ENCODE results near the gene CD38. TPM values are rescaled to one million over a fixed set of nuclear protein-coding genes. Genes with fewer than 3 reads are reported as not detected.

The CD38 gene
- total RNA-seq, 2 donors from 2014 or later, result 94.7 to 179 TPM

GRCh38 chr4:15870921-15871664 is 93.0 kb downstream of the CD38 start:
- peak overlapping the region in 1 of 2 donors; percentile 45 for H3K27ac Mint-ChIP-seq
- H3K36me3 Mint-ChIP-seq, result no peaks in the 10 kb centered on the region
- peaks cover 7 to 22% of the 10 kb centered on the region in 2 donors for H3K27me3 Mint-ChIP-seq
- H3K9me3 Mint-ChIP-seq, result no peaks in the 10 kb centered on the region
- ATAC-seq (no peak), DNase-seq (ENCODE audit: low spot score) (no peak)
- peaks cover 0 to 3% of the 10 kb centered on the region in 2 donors for H3K4me1 Mint-ChIP-seq (ENCODE audit: low read depth in 2 of 2)
- H3K4me3 Mint-ChIP-seq, result no peak overlapping the region

DNA sequence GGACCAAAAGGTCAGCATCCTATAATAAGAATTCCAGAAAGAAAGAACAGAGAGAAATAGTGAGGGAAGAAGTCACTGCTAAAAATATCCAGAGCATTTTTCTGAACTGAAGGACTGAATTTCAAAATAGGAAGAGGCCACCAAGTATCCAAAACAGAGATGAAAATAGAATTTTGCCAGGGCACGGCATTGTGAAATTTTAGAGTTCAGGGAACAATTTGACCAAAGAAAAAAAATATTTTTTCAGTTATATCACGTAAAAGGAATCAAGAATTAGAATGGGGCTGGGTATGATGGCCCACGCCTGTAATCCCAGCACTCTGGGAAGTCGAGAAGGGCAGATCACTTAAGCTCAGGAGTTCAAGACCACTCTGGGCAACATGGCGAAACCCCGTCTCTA is 95.0 kb downstream of the CD38 start:
- Mint-ChIP-seq H3K36me3 (no peaks in the 10 kb centered on the region), H3K4me3 (no peak overlapping the region), H3K27ac (no peak overlapping the region), H3K27me3 (peaks cover 7 to 22% of the 10 kb centered on the region in 2 donors), H3K9me3 (peaks cover 2% of the 10 kb centered on the region), H3K4me1 (ENCODE audit: low read depth in 2 of 2) (peaks cover 7 to 19% of the 10 kb centered on the region in 2 donors)
- no peak for DNase-seq (ENCODE audit: low spot score)
- ATAC-seq, result no peak

- H3K27me3 Mint-ChIP-seq, result peaks cover 7 to 22% of the 10 kb centered on the region in 2 donors
- no peak overlapping the region for H3K4me3 Mint-ChIP-seq
- H3K9me3 Mint-ChIP-seq, result peaks cover 4% of the 10 kb centered on the region
- H3K36me3 Mint-ChIP-seq, result no peaks in the 10 kb centered on the region
- no peak for DNase-seq (ENCODE audit: low spot score)
- H3K4me1 Mint-ChIP-seq (ENCODE audit: low read depth in 2 of 2), result peaks cover 7 to 19% of the 10 kb centered on the region in 2 donors
- ATAC-seq, result no peak
- H3K27ac Mint-ChIP-seq, result no peak overlapping the region
Observed at GRCh38 chr4:15874671-15875070, 96.5 kb downstream of the CD38 start.

DNA sequence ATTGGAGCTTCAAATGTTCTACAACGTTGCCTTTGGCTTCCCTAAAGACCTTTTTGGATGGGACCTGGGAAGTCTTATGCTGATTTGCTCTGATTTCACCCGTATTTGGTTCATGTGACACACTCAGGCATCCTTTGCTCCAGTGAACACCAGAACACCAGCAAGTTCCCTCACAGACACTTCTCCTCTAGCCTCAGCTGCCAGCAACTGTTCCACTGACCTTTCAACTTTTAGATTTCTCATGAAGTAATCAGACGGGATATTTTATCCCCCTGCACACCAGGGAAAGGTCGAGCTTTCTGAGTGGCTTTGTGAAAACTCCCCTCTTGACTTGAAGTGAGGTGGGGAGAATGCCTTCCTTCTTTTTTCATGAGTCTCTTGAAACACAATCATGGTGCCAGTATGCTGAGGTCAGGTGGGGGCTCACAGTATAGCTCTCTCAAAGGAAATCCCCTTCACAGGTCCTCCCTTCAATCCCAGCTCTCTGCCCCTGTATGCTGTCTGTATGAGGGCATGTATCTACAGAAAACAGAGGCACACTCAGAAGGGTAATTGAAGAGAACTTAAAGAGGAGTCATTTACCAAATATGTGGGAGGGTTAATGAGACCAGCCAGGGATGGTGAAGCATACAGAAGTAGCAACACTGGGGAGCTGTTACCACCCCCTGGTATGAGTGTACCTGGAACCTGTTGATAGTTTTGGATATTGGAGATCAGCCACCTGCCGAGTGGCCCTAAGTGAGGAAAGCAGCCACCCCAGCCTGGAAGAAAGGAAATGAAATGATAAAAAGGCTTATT is 97.7 kb downstream of the CD38 start:
- DNase-seq (ENCODE audit: low spot score), result no peak
- peaks cover 4% of the 10 kb centered on the region for H3K9me3 Mint-ChIP-seq
- no peak for ATAC-seq
- H3K4me1 Mint-ChIP-seq (ENCODE audit: low read depth in 2 of 2), result peaks cover 7 to 19% of the 10 kb centered on the region in 2 donors
- H3K4me3 Mint-ChIP-seq, result no peak overlapping the region
- no peaks in the 10 kb centered on the region for H3K36me3 Mint-ChIP-seq
- no peak overlapping the region for H3K27ac Mint-ChIP-seq
- H3K27me3 Mint-ChIP-seq, result peaks cover 7 to 16% of the 10 kb centered on the region in 2 donors

- Mint-ChIP-seq H3K36me3 (no peaks in the 10 kb centered on the region), H3K27ac (peak overlapping the region in 1 of 2 donors; percentile 36), H3K9me3 (peaks cover 4% of the 10 kb centered on the region), H3K4me1 (ENCODE audit: low read depth in 2 of 2) (peaks cover 15 to 27% of the 10 kb centered on the region in 2 donors), H3K4me3 (no peak overlapping the region), H3K27me3 (no peaks in the 10 kb centered on the region)
- no peak for DNase-seq (ENCODE audit: low spot score)
- no peak for ATAC-seq
Observed at GRCh38 chr4:15878011-15878410, 99.9 kb downstream of the CD38 start.

DNA sequence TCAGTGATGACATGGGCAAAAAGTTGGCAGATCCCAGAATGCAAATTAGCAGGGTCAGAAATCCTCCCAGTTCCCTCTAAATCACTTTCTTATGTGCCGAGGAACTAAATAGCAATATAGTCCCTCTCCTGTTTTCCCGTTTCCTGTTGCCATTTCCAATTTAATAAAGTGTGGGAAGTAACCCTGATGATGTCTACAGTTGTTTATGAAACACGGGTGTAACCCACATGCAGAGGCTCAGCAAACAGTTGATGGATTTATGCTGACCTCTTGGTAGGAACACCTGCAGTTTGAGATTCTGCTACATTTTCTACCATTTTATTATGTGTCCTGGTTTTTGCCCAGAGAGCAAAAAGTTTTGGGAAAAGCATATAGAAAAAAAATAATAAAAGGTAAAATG is 103.7 kb downstream of the CD38 start:
- no peak for ATAC-seq
- Mint-ChIP-seq H3K4me1 (ENCODE audit: low read depth in 2 of 2) (peaks cover 20 to 28% of the 10 kb centered on the region in 2 donors), H3K9me3 (peaks cover 4% of the 10 kb centered on the region), H3K36me3 (no peaks in the 10 kb centered on the region), H3K4me3 (no peak overlapping the region), H3K27ac (no peak overlapping the region), H3K27me3 (no peaks in the 10 kb centered on the region)
- DNase-seq (ENCODE audit: low spot score), result no peak

DNA sequence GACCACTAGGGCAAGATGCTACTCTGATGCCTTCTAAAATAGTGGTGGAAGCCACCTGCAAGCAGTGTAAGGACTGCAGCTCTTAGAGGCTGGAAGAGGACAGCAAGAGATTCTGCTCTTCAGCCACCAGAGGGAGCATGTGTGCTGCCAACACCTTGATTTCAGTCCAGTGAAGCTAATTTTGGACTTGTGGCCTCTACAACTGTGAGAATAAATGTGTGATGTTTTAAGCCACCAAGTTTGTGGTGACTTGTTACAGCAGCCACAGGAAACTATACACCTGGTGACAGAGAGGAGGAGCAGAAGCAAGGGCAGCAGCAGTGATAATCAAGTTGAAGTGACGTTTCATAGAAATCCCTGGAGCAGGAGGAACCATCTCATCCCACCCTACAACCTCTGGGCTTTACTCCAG is 104.6 kb downstream of the CD38 start:
- Mint-ChIP-seq H3K27ac (peak overlapping the region in 1 of 2 donors; percentile 75), H3K4me3 (peak overlapping the region; percentile 5), H3K27me3 (no peaks in the 10 kb centered on the region), H3K36me3 (no peaks in the 10 kb centered on the region), H3K9me3 (peaks cover 4% of the 10 kb centered on the region), H3K4me1 (ENCODE audit: low read depth in 2 of 2) (peaks cover 18 to 21% of the 10 kb centered on the region in 2 donors)
- DNase-seq (ENCODE audit: low spot score), result peak; percentile 72
- ATAC-seq, result peak; percentile 88 to 89

GRCh38 chr4:15883610-15884243 is 105.6 kb downstream of the CD38 start:
- ATAC-seq (no peak), DNase-seq (ENCODE audit: low spot score) (no peak)
- H3K36me3 Mint-ChIP-seq, result no peaks in the 10 kb centered on the region
- H3K9me3 Mint-ChIP-seq, result no peaks in the 10 kb centered on the region
- no peaks in the 10 kb centered on the region for H3K27me3 Mint-ChIP-seq
- H3K4me1 Mint-ChIP-seq (ENCODE audit: low read depth in 2 of 2), result peaks cover 17 to 18% of the 10 kb centered on the region in 2 donors
- no peak overlapping the region for H3K4me3 Mint-ChIP-seq
- H3K27ac Mint-ChIP-seq, result peak overlapping the region in 1 of 2 donors; percentile 75

- DNase-seq (ENCODE audit: low spot score) (no peak), ATAC-seq (no peak)
- H3K4me1 Mint-ChIP-seq (ENCODE audit: low read depth in 2 of 2), result peaks cover 17 to 18% of the 10 kb centered on the region in 2 donors
- no peak overlapping the region for H3K27ac Mint-ChIP-seq
- no peaks in the 10 kb centered on the region for H3K9me3 Mint-ChIP-seq
- H3K4me3 Mint-ChIP-seq, result no peak overlapping the region
- H3K36me3 Mint-ChIP-seq, result no peaks in the 10 kb centered on the region
- no peaks in the 10 kb centered on the region for H3K27me3 Mint-ChIP-seq
Observed at GRCh38 chr4:15884666-15885065, 106.5 kb downstream of the CD38 start.

GRCh38 chr4:15885422-15885821 is 107.3 kb downstream of the CD38 start:
- Mint-ChIP-seq H3K36me3 (no peaks in the 10 kb centered on the region), H3K4me3 (no peak overlapping the region), H3K9me3 (no peaks in the 10 kb centered on the region), H3K27me3 (no peaks in the 10 kb centered on the region), H3K4me1 (ENCODE audit: low read depth in 2 of 2) (peaks cover 17 to 18% of the 10 kb centered on the region in 2 donors), H3K27ac (no peak overlapping the region)
- DNase-seq (ENCODE audit: low spot score) (no peak), ATAC-seq (no peak)

GRCh38 chr4:15888515-15888914 is 110.4 kb downstream of the CD38 start:
- no peaks in the 10 kb centered on the region for H3K27me3 Mint-ChIP-seq
- H3K27ac Mint-ChIP-seq, result no peak overlapping the region
- peaks cover 5 to 6% of the 10 kb centered on the region in 2 donors for H3K4me1 Mint-ChIP-seq (ENCODE audit: low read depth in 2 of 2)
- ATAC-seq, result peak in 1 of 2 donors; percentile 57
- no peaks in the 10 kb centered on the region for H3K9me3 Mint-ChIP-seq
- no peaks in the 10 kb centered on the region for H3K36me3 Mint-ChIP-seq
- no peak overlapping the region for H3K4me3 Mint-ChIP-seq
- no peak for DNase-seq (ENCODE audit: low spot score)

DNA sequence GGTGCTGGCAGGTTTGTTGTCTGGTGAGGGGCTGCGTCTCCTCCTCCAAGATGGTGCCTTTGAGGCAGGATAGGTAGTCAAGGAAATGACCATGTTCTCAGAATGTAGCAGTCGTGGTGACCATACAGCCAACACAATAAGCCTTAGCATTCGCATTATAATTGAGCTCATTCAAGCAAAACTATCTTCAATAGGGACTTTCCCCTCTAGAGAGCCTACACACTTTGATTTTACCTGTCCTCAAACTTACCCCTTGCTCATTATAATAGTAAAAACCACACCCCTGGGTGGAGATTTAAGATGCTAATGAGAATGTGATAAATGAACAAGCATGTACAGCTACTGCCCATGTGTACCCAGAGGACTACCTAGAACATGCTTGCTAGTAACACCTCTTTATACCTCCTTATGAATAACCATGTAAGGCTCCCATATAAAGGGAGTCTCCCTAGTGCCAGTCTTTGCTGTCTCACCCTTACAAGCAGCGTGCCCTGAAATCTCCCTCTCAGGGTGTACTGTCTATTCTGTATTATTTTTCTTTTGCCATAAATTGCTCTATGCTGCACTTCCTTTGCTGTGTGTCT is 112.2 kb downstream of the CD38 start:
- Mint-ChIP-seq H3K4me3 (no peak overlapping the region), H3K27ac (no peak overlapping the region), H3K4me1 (ENCODE audit: low read depth in 2 of 2) (peaks cover 0 to 5% of the 10 kb centered on the region in 2 donors), H3K27me3 (no peaks in the 10 kb centered on the region), H3K36me3 (no peaks in the 10 kb centered on the region), H3K9me3 (no peaks in the 10 kb centered on the region)
- no peak for ATAC-seq
- DNase-seq (ENCODE audit: low spot score), result no peak

GRCh38 chr4:15891312-15891711 is 113.2 kb downstream of the CD38 start:
- H3K9me3 Mint-ChIP-seq, result no peaks in the 10 kb centered on the region
- no peak for ATAC-seq
- peaks cover 0 to 5% of the 10 kb centered on the region in 2 donors for H3K4me1 Mint-ChIP-seq (ENCODE audit: low read depth in 2 of 2)
- no peak overlapping the region for H3K27ac Mint-ChIP-seq
- H3K27me3 Mint-ChIP-seq, result no peaks in the 10 kb centered on the region
- H3K36me3 Mint-ChIP-seq, result no peaks in the 10 kb centered on the region
- H3K4me3 Mint-ChIP-seq, result no peak overlapping the region
- DNase-seq (ENCODE audit: low spot score), result no peak
